K562 (cell line): ENCODE data around the gene RERGL. TPM values are rescaled to one million over a fixed set of nuclear protein-coding genes. Genes with fewer than 3 reads are reported as not detected.

Source experiments
- ATAC-seq: fragments of 200-7000 bp; cut with Tn5 transposase; 3 replicates; pipeline ENCODE4 v1.9.1; 2020; ENCODE audit warnings: moderate library complexity
- BruUV-seq: library from RNA; stranded (reverse); fragments of 400-500 nt; replicated peaks from 2 replicates; lab custom pipeline; 2021; lab: Mats Ljungman, UMichigan
- CTCF ChIA-PET: fragments of 300-600 bp; formaldehyde crosslinking; extraction: SDS; loops from one replicate; lab custom pipeline; 2021; ENCODE audit warnings: low intra/inter-chr PET ratio; lab: Yijun Ruan, JAX
- POLR2A ChIA-PET: fragments of 300-600, 350-650 bp; sonication (Branson Sonifier 250); formaldehyde crosslinking; extraction: SDS; loops from one replicate; lab custom pipeline; 2021; ENCODE audit warnings: antibody characterized with exemption, inconsistent platforms; lab: Yijun Ruan, JAX
- DNase-seq, 4 experiments: peaks; one replicate each; pipeline versions ENCODE4 v3.0.0 to v3.0.0-alpha.2; 2011 to 2018; ENCODE audit warnings: low spot score in 3 of 4, mixed read lengths in 3 of 4; ENCODE audit errors: extremely low read depth in 1 of 4
- FAIRE-seq: peaks from 2 replicates; lab custom pipeline; 2011; peaks lifted over from hg19 to GRCh38; lab: Jason Lieb, UNC
- H2AFZ ChIP-seq: 2 replicates; pipeline ENCODE4 v1.6.0; 2011; ENCODE audit warnings: low read depth, low read length, control low read depth, inconsistent platforms
- H3K27ac ChIP-seq: fragments of 200-600 bp; 3 replicates; pipeline ENCODE4 v1.8.0; 2011; ENCODE audit warnings: low read depth, mild to moderate bottlenecking, control low read depth, inconsistent platforms, low read length, moderate library complexity, mixed read lengths; ENCODE audit errors: extremely low read depth
- H3K27me3 ChIP-seq, 2 experiments: fragments of 300-600 bp in 1 of 2; 2 replicates in 1 of 2; 3 replicates in 1 of 2; pipeline versions ENCODE4 v1.6.0 to v1.8.0; 2011; ENCODE audit warnings: inconsistent platforms in 2 of 2, low read length in 2 of 2, mild to moderate bottlenecking in 1 of 2, mixed read lengths in 1 of 2, moderate library complexity in 1 of 2; ENCODE audit not compliant: control insufficient read depth in 2 of 2, insufficient read depth in 2 of 2
- H3K36me3 ChIP-seq: fragments of 300-600 bp; 3 replicates; pipeline ENCODE4 v1.8.0; 2011; ENCODE audit warnings: mild to moderate bottlenecking, low read length, inconsistent platforms; ENCODE audit not compliant: control insufficient read depth, insufficient read depth
- H3K4me1 ChIP-seq, 2 experiments: fragments of 200-600 bp in 1 of 2; replicated peaks in 1 of 2; 2 replicates in 1 of 2; 3 replicates in 1 of 2; pipeline versions ENCODE4 v1.5.1 to v1.8.0; 2011; ENCODE audit warnings: inconsistent platforms in 2 of 2, low read length in 2 of 2, mild to moderate bottlenecking in 1 of 2, mixed read lengths in 1 of 2, moderate library complexity in 1 of 2; ENCODE audit not compliant: control insufficient read depth in 2 of 2, insufficient read depth in 2 of 2
- H3K4me2 ChIP-seq: 2 replicates; pipeline ENCODE4 v1.6.1; 2011; ENCODE audit warnings: low read length, control low read depth, inconsistent platforms, mixed read lengths; ENCODE audit not compliant: insufficient read depth
- H3K4me3 ChIP-seq: fragments of 200-600 bp; sonication (generic), shearing (Covaris generic); 2 replicates; pipeline ENCODE4 v1.5.1; 2016; ENCODE audit warnings: control low read depth, inconsistent platforms
- H3K79me2 ChIP-seq: fragments of 200-600 bp; 3 replicates; pipeline ENCODE4 v1.8.0; 2011; ENCODE audit warnings: low read length, inconsistent platforms; ENCODE audit not compliant: control insufficient read depth, insufficient read depth
- H3K9ac ChIP-seq, 2 experiments: 2 replicates each; pipeline versions ENCODE4 v1.6.0 to v1.6.1; 2011; ENCODE audit warnings: low read depth in 2 of 2, low read length in 2 of 2, control low read depth in 1 of 2, inconsistent platforms in 1 of 2, mild to moderate bottlenecking in 1 of 2, mixed read lengths in 1 of 2; ENCODE audit not compliant: insufficient read depth in 1 of 2
- H3K9me1 ChIP-seq: one replicate; pipeline ENCODE4 v1.6.0; 2011; ENCODE audit warnings: inconsistent platforms, mild to moderate bottlenecking, low read length, moderate library complexity; ENCODE audit not compliant: control insufficient read depth, insufficient read depth
- H3K9me3 ChIP-seq: replicated peaks from 2 replicates; pipeline ENCODE4 v1.5.1; 2011; ENCODE audit warnings: low read depth, low read length, inconsistent platforms; ENCODE audit not compliant: control insufficient read depth, insufficient read depth
- H4K20me1 ChIP-seq: replicated peaks from 2 replicates; pipeline ENCODE4 v1.6.1; 2011; ENCODE audit warnings: low read length, inconsistent platforms, mixed read lengths; ENCODE audit not compliant: control insufficient read depth, insufficient read depth
- ARID2 ChIP-seq: fragments of 450-650 bp; IDR thresholded peaks from 2 replicates; pipeline ENCODE4 v1.6.1; 2017; ENCODE audit warnings: antibody characterized with exemption, mild to moderate bottlenecking
- CBX1 ChIP-seq: sonication (generic); IDR thresholded peaks from 2 replicates; pipeline ENCODE4 v1.6.1; 2016; ENCODE audit warnings: antibody characterized with exemption, low read depth, mild to moderate bottlenecking
- E2F8 ChIP-seq: fragments of 450-650 bp; IDR thresholded peaks from 2 replicates; pipeline ENCODE4 v1.7.1; 2018; ENCODE audit warnings: mild to moderate bottlenecking, low read depth; ENCODE audit not compliant: partially characterized antibody
- ELF2 ChIP-seq: fragments of 250-450 bp; sonication (Bioruptor Pico); IDR thresholded peaks from 2 replicates; pipeline ENCODE4 v1.5.0; 2021; ENCODE audit warnings: mild to moderate bottlenecking
- ETV6 ChIP-seq, 3 experiments: fragments of 150-350 bp in 1 of 3; sonication (generic) in 1 of 3; formaldehyde crosslinking in 1 of 3; IDR thresholded peaks; 2 replicates each; pipeline versions ENCODE4 v1.6.1 to v1.8.0; 2014 to 2022; ENCODE audit warnings: borderline replicate concordance in 2 of 3, low read depth in 2 of 3, antibody characterized with exemption in 1 of 3, low read length in 1 of 3, mild to moderate bottlenecking in 1 of 3, missing genetic modification reagents in 1 of 3
- GTF2F1 ChIP-seq: IDR thresholded peaks from 2 replicates; pipeline ENCODE4 v1.6.1; 2011; ENCODE audit warnings: low read depth, low read length, improper control_type of control experiment
- KAT2B ChIP-seq: IDR thresholded peaks from one replicate; pipeline ENCODE4 v1.6.1; 2012; ENCODE audit warnings: low read depth, mild to moderate bottlenecking, control low read depth, inconsistent platforms, low read length, moderate library complexity
- MTF1 ChIP-seq: fragments of 250-450 bp; sonication (Bioruptor Pico); IDR thresholded peaks from 2 replicates; pipeline ENCODE4 v1.9.0; 2021; ENCODE audit warnings: moderate library complexity, mild to moderate bottlenecking, inconsistent platforms, borderline replicate concordance
- MYNN ChIP-seq, 2 experiments: sonication (generic); formaldehyde crosslinking in 1 of 2; IDR thresholded peaks; 2 replicates each; pipeline versions ENCODE4 v1.5.0 to v1.6.1; 2016 to 2020; ENCODE audit warnings: antibody characterized with exemption in 1 of 2, missing genetic modification reagents in 1 of 2
- NFATC3 ChIP-seq: fragments of 450-650 bp; IDR thresholded peaks from 2 replicates; pipeline ENCODE4 v1.6.1; 2017; ENCODE audit warnings: mild to moderate bottlenecking
- PRPF4 ChIP-seq: fragments of 200-400 bp; formaldehyde crosslinking; IDR thresholded peaks from one replicate; pipeline ENCODE4 v1.6.1; 2017; ENCODE audit warnings: low read length, low read depth, mild to moderate bottlenecking; ENCODE audit not compliant: insufficient read depth, poor library complexity, severe bottlenecking
- RBBP5 ChIP-seq: fragments of 200-600 bp; sonication (generic); IDR thresholded peaks from 2 replicates; pipeline ENCODE4 v1.6.1; 2012; ENCODE audit warnings: borderline replicate concordance, mild to moderate bottlenecking, low read length, control low read depth, inconsistent platforms; ENCODE audit not compliant: insufficient read depth, poor library complexity, severe bottlenecking
- RFX7 ChIP-seq: fragments of 250-450 bp; sonication (Bioruptor Pico); IDR thresholded peaks from 2 replicates; pipeline ENCODE4 v1.5.1; 2021; ENCODE audit warnings: mild to moderate bottlenecking
- TEAD2 ChIP-seq: fragments of 450-650 bp; IDR thresholded peaks from 2 replicates; pipeline ENCODE4 v1.6.1; 2016; ENCODE audit warnings: missing genetic modification characterization, control low read depth, missing compliant biosample characterization
- ZNF124 ChIP-seq: sonication (generic); formaldehyde crosslinking; IDR thresholded peaks from 2 replicates; pipeline ENCODE4 v1.8.1; 2022; ENCODE audit warnings: missing genetic modification reagents
- ZNF134 ChIP-seq: fragments of 250-450 bp; sonication (Bioruptor Pico); conservative IDR thresholded peaks from 2 replicates; pipeline ENCODE4 v1.4.0; 2020
- ZNF277 ChIP-seq: fragments of 250-450 bp; sonication (Bioruptor Pico); IDR thresholded peaks from 2 replicates; pipeline ENCODE4 v1.8.0; 2022; ENCODE audit warnings: inconsistent platforms, mild to moderate bottlenecking, moderate library complexity, borderline replicate concordance
- ZNF584 ChIP-seq: fragments of 200-800 bp; sonication (Bioruptor generic); IDR thresholded peaks from 2 replicates; pipeline ENCODE4 v1.6.1; 2016; ENCODE audit warnings: low read depth, mild to moderate bottlenecking, missing genetic modification characterization, missing compliant biosample characterization
- WGBS: fragments of 100-300 bp; shearing (Covaris generic); methylation state at CpG from one replicate; pipeline ENCODE4 v1.1.6; 2016; ENCODE audit warnings: low coverage, mixed read lengths; ENCODE audit not compliant: insufficient coverage; ENCODE audit errors: missing lambda C conversion rate; 5-methylcytosine and 5-hydroxymethylcytosine counted together
- in situ Hi-C: fragments of 300-500 bp; cut with MboI; formaldehyde crosslinking; loops from 4 replicates; pipeline ENCODE4 v1.15.0; 2018; ENCODE audit warnings: inconsistent platforms, mixed read lengths
- intact Hi-C: fragments of 100-400 bp; cut with micrococcal nuclease; formaldehyde crosslinking; loops from 2 replicates; pipeline ENCODE4 v1.14.2; 2022
- polyA plus RNA-seq, 8 experiments: library from polyadenylated mRNA; depleted of rRNA in 4 of 8; stranded (reverse) in 5 of 8; unstranded in 3 of 8; fragments of >200 nt; fragmentation: Nextera tagmentation in 2 of 8; fragmentation: Illumina TruSeq in 1 of 8; extraction: Ambion mirVana in 2 of 8; extraction: Trizol in 1 of 8; gene quantifications; 2 replicates each; pipeline versions ENCODE4 v1.2.1 to v1.2.3, GENCODE V29; 2011 to 2014; ENCODE audit warnings: inconsistent platforms in 1 of 8, missing spikeins in 1 of 8
- total RNA-seq, 7 experiments: library from RNA; depleted of rRNA in 6 of 7; stranded (reverse); fragments of >200 nt in 6 of 7; fragmentation: Illumina TruSeq in 2 of 7; extraction: Trizol in 2 of 7; gene quantifications; 2 replicates each; pipeline versions ENCODE4 v1.2.1 to v1.2.3, GENCODE V29; 2011 to 2021; ENCODE audit warnings: low replicate concordance in 1 of 7

Gene RERGL
- total and polyA plus RNA-seq, 9 of the 15 experiments (the other 6 are each of a cell fraction or from before 2014, with no cell fraction given): 0.11 TPM; not detected in 8

- H3K36me3 ChIP-seq: no peaks in the 10 kb centered on the region
- no peaks in the 10 kb centered on the region for H3K9me3 ChIP-seq
- POLR2A ChIA-PET: no interaction called here
- H3K27me3 ChIP-seq: no peaks in the 10 kb centered on the region
- no peak overlapping the region for H3K4me3 ChIP-seq
- no peak overlapping the region for H3K4me2 ChIP-seq
- no peak overlapping the region for H3K27ac ChIP-seq
- DNase-seq: no peak
- no peak for TF ChIP-seq RBBP5
- TF ChIP-seq MTF1 (CRISPR knock-in tag): no peak
- TF ChIP-seq TEAD2 (tag): no peak
- TF ChIP-seq CBX1: no peak
- TF ChIP-seq ZNF134: no peak
- TF ChIP-seq ZNF277 (CRISPR knock-in tag): no peak
- TF ChIP-seq ARID2: no peak
- TF ChIP-seq GTF2F1: no peak
- TF ChIP-seq KAT2B: no peak
- TF ChIP-seq PRPF4: no peak
- TF ChIP-seq ELF2 (CRISPR knock-in tag): no peak
- TF ChIP-seq NFATC3: no peak
- TF ChIP-seq ZNF584 (CRISPR knock-in tag): no peak
- TF ChIP-seq ETV6 (IDR thresholded peaks at IDR 0.05; ENCODE audit: borderline replicate concordance in 1 of 2, low read depth in 2 of 2, low read length in 1 of 2): no peak
- TF ChIP-seq ETV6 (CRISPR knock-in tag; IDR thresholded peaks at IDR 0.05; ENCODE audit: borderline replicate concordance): no peak
- TF ChIP-seq ZNF124: no peak
- TF ChIP-seq E2F8: no peak
- TF ChIP-seq RFX7 (CRISPR knock-in tag): no peak
- TF ChIP-seq MYNN (IDR thresholded peaks at IDR 0.05): no peak
- no peak for TF ChIP-seq MYNN (CRISPR knock-in tag; IDR thresholded peaks at IDR 0.05)
- TF ChIP-seq, all 486 proteins: peak for 0
- no peak for FAIRE-seq
- ATAC-seq: no peak
- no TSS peak for BruUV-seq
- Histone ChIP-seq H3K9ac (no peak overlapping the region), H3K9me1 (no peaks in the 10 kb centered on the region), H3K4me1 (no peaks in the 10 kb centered on the region), H2AFZ (no peak overlapping the region), H3K79me2 (no peaks in the 10 kb centered on the region), H4K20me1 (no peaks in the 10 kb centered on the region)
- in situ Hi-C loops (no loop called here), intact Hi-C loops (no loop called here)
- CTCF ChIA-PET: no interaction called here
- 0% methylated on average over 4 of the region's 4 CpGs for WGBS
These were observed 49.3 kb upstream of the RERGL start for GRCh38 chr12:18139254-18139653.
